ENCODE results near the gene ZFAND4. TPM values are rescaled to one million over a fixed set of nuclear protein-coding genes. Genes with fewer than 3 reads are reported as not detected.
"Not testable (repeated sequence)": the region's sequence is repeated elsewhere in the genome, so short reads cannot be mapped to it uniquely, and the experiment has no call there.

The ZFAND4 gene
- total RNA-seq, 1 donor from 2014 or later, result 17.1 TPM

- Histone ChIP-seq H3K36me3 (no peaks in the 10 kb centered on the region), H3K27ac (peak overlapping the region; percentile 86 to 89), H3K4me1 (peaks cover 0 to 3% of the 10 kb centered on the region in 2 donors), H3K9me3 (no peaks in the 10 kb centered on the region), H3K4me3 (peak overlapping the region; percentile 72 to 78), H3K27me3 (no peaks in the 10 kb centered on the region)
- intact Hi-C loops (cut with DNase I), result loop anchor here (5.0 to 10.0 kb wide), 5 partner anchors 52 to 1494 kb away; partner anchors contain the start of genes WASHC2C and ZNF22
- TF ChIP-seq CTCF (IDR thresholded peaks at IDR 0.05), result no peak
- DNase-seq (ENCODE audit: low spot score in 2 of 2), result peak in 1 of 2 donors; percentile 62
Observed at GRCh38 chr10:45673074-45673648, 589 bp upstream of the ZFAND4 start.

- H3K27ac ChIP-seq; H3K36me3 ChIP-seq; H3K4me1 ChIP-seq; H3K27me3 ChIP-seq; DNase-seq (ENCODE audit: low spot score in 2 of 2); H3K9me3 ChIP-seq: not testable (repeated sequence)
- H3K4me3 ChIP-seq, result peak overlapping the region; percentile 72 to 78
- intact Hi-C loops (cut with DNase I), result loop anchor here (5.0 to 10.0 kb wide), 5 partner anchors 54 to 1496 kb away; partner anchors contain the start of genes WASHC2C and ZNF22
Observed at GRCh38 chr10:45671300-45671699, 1.3 kb downstream of the ZFAND4 start.

GRCh38 chr10:45669897-45670296, 2.7 kb downstream of the ZFAND4 start:
- intact Hi-C loops (cut with DNase I), result loop anchor here (5.0 to 10.0 kb wide), 5 partner anchors 55 to 1497 kb away; partner anchors contain the start of genes WASHC2C and ZNF22
- not testable (repeated sequence) for H3K36me3 ChIP-seq, H3K4me1 ChIP-seq

GRCh38 chr10:45660876-45661411, 11.6 kb downstream of the ZFAND4 start:
- Histone ChIP-seq H3K36me3 (peaks cover 0 to 5% of the 10 kb centered on the region in 2 donors), H3K4me1 (no peaks in the 10 kb centered on the region), H3K9me3 (peaks cover 4 to 6% of the 10 kb centered on the region in 2 donors), H3K27me3 (no peaks in the 10 kb centered on the region), H3K27ac (no peak overlapping the region), H3K4me3 (no peak overlapping the region)
- no peak for TF ChIP-seq CTCF (IDR thresholded peaks at IDR 0.05)
- intact Hi-C loops (cut with DNase I), result no loop called here
- DNase-seq (ENCODE audit: low spot score in 2 of 2), result no peak

More at GRCh38 chr10:45669897-45670296, 2.7 kb downstream of the ZFAND4 start:
- H3K4me3 ChIP-seq; H3K9me3 ChIP-seq; DNase-seq (ENCODE audit: low spot score in 2 of 2); H3K27ac ChIP-seq; H3K27me3 ChIP-seq: not testable (repeated sequence)

GRCh38 chr10:45657033-45657926, 15.3 kb downstream of the ZFAND4 start:
- H3K27ac ChIP-seq, result no peak overlapping the region
- H3K4me3 ChIP-seq, result no peak overlapping the region
- no peak for DNase-seq (ENCODE audit: low spot score in 2 of 2)
- intact Hi-C loops (cut with DNase I), result no loop called here
- H3K36me3 ChIP-seq, result peaks cover 0 to 5% of the 10 kb centered on the region in 2 donors
- H3K4me1 ChIP-seq, result no peaks in the 10 kb centered on the region
- H3K9me3 ChIP-seq, result peaks cover 4 to 6% of the 10 kb centered on the region in 2 donors
- TF ChIP-seq CTCF (IDR thresholded peaks at IDR 0.05), result no peak
- no peaks in the 10 kb centered on the region for H3K27me3 ChIP-seq

GRCh38 chr10:45655219-45655618, 17.4 kb downstream of the ZFAND4 start:
- Histone ChIP-seq H3K9me3 (peaks cover 0 to under 1% of the 10 kb centered on the region in 2 donors), H3K27me3 (no peaks in the 10 kb centered on the region), H3K27ac (no peak overlapping the region), H3K36me3 (no peaks in the 10 kb centered on the region), H3K4me1 (no peaks in the 10 kb centered on the region), H3K4me3 (no peak overlapping the region)
- DNase-seq (ENCODE audit: low spot score in 2 of 2), result no peak
- no peak for TF ChIP-seq CTCF (IDR thresholded peaks at IDR 0.05)
- intact Hi-C loops (cut with DNase I), result no loop called here

GRCh38 chr10:45654753-45655141, 17.8 kb downstream of the ZFAND4 start:
- H3K4me3 ChIP-seq; H3K27me3 ChIP-seq; H3K9me3 ChIP-seq; H3K4me1 ChIP-seq; H3K36me3 ChIP-seq; H3K27ac ChIP-seq; DNase-seq (ENCODE audit: low spot score in 2 of 2); intact Hi-C loops (cut with DNase I): not testable (repeated sequence)
